Ovary (tissue), 3 donors: ENCODE results near the gene HADHA.

ENCODE experiments used
- EP300 ChIP-seq: sonication (generic); formaldehyde crosslinking; IDR thresholded peaks from one replicate; pipeline ENCODE4 v1.6.1; 2017; ENCODE audit warnings: antibody characterized with exemption
- POLR2A ChIP-seq: fragments of 450-650 bp; IDR thresholded peaks from one replicate; pipeline ENCODE4 v1.6.1; 2017; ENCODE audit warnings: antibody characterized with exemption, mild to moderate bottlenecking, moderate library complexity
- TF ChIP-seq, protein P1 (sequence below), 3 donors: fragments of 450-650 bp in 2 of 3; fragments of 200-600 bp in 1 of 3; IDR thresholded peaks; one replicate each; pipeline versions ENCODE4 v1.5.1 to v1.8.0; 2016 to 2022; ENCODE audit warnings: antibody characterized with exemption in 3 of 3, mild to moderate bottlenecking in 1 of 3
- donor health status: DM: no; HTN: no; CAD: no.

DNA sequence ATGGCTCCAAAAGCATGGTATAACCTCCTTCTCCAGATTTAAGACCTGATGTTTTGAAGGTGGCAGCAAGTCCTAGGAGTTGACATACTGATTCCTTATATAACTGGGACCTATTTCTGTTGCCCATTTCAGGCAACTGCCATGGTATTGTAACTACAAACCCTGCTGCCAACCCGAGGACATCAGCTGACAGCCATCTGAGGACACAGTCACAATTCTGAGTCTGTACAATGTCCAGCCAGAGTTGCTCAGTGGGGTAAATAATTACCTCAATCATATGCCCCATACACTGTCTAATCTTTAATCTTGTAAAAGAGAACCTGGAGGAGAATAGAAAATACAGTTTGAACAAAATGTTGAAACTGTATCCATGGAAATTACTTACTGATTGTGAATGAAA, 80.2 kb downstream of the HADHA start:
- TF ChIP-seq POLR2A (no peak), EP300 (no peak)
- TF ChIP-seq, protein P1, sequence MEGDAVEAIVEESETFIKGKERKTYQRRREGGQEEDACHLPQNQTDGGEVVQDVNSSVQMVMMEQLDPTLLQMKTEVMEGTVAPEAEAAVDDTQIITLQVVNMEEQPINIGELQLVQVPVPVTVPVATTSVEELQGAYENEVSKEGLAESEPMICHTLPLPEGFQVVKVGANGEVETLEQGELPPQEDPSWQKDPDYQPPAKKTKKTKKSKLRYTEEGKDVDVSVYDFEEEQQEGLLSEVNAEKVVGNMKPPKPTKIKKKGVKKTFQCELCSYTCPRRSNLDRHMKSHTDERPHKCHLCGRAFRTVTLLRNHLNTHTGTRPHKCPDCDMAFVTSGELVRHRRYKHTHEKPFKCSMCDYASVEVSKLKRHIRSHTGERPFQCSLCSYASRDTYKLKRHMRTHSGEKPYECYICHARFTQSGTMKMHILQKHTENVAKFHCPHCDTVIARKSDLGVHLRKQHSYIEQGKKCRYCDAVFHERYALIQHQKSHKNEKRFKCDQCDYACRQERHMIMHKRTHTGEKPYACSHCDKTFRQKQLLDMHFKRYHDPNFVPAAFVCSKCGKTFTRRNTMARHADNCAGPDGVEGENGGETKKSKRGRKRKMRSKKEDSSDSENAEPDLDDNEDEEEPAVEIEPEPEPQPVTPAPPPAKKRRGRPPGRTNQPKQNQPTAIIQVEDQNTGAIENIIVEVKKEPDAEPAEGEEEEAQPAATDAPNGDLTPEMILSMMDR (IDR thresholded peaks at IDR 0.05), result no peak
